ENCODE results near the gene HDAC4. TPM values are rescaled to one million over a fixed set of nuclear protein-coding genes. Genes with fewer than 3 reads are reported as not detected.

The HDAC4 gene
- polyA plus RNA-seq, 2 of the 4 experiments (the other 2 are of a cell fraction) = 8.6 to 10.4 TPM

DNA sequence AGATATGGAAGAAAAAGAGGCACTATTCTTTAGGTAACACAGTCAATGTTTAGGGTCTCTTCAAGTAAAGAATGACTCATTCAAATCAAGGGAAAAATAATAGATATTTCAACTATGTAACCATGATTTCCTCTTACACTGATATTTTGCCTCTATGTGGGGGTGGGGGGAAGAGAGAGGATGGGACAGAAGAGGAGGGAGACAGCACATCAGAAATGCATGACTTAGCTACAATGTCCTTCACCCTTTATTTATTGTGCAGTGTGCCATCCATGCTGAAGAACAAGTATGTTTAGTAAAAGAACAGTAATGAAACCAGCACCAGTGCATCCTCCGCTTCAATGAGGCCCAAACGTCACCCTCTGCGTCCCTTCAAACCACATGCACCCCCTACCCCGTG, 204.8 kb downstream of the HDAC4 start:
- DNase-seq (ENCODE audit: low read depth in 1 of 2, low spot score in 1 of 2) (no peak), ATAC-seq (no peak), FAIRE-seq (no peak)
- Histone ChIP-seq H3K9me3 (no peaks in the 10 kb centered on the region), H3K4me2 (no peak overlapping the region), H3K4me3 (no peak overlapping the region), H3K4me1 (no peaks in the 10 kb centered on the region), H3K27ac (no peak overlapping the region)
- CTCF ChIA-PET = interaction anchor here (1.5 kb wide), 1 partner anchor 52 kb away, joined by 3 read pairs; no protein-coding TSS in a partner anchor
- TF ChIP-seq CBX2 (IDR thresholded peaks at IDR 0.05; ENCODE audit: borderline replicate concordance, low read depth) (no peak), KDM5A (IDR thresholded peaks at IDR 0.05) (no peak), SMC3 (IDR thresholded peaks at IDR 0.05) (no peak), CHD2 (IDR thresholded peaks at IDR 0.05; ENCODE audit: low read length, partially characterized antibody) (no peak), MAZ (IDR thresholded peaks at IDR 0.05; ENCODE audit: borderline replicate concordance, low read depth, low read length) (no peak), MYC (IDR thresholded peaks at IDR 0.05; ENCODE audit: borderline replicate concordance, low read length) (no peak), BHLHE40 (IDR thresholded peaks at IDR 0.05; ENCODE audit: low read depth, low read length) (no peak), SREBF2 (IDR thresholded peaks at IDR 0.05) (no peak), CBX8 (IDR thresholded peaks at IDR 0.05) (no peak), ZNF302 (CRISPR knock-in tag; IDR thresholded peaks at IDR 0.05) (no peak), RCOR1 (IDR thresholded peaks at IDR 0.05; ENCODE audit: low read depth, low read length) (no peak), GATA3 (IDR thresholded peaks at IDR 0.05; ENCODE audit: borderline replicate concordance) (no peak), FOSL2 (IDR thresholded peaks at IDR 0.05) (no peak), FOSL2 (CRISPR knock-in tag; IDR thresholded peaks at IDR 0.05) (no peak), TP53 (CRISPR knock-in tag; IDR thresholded peaks at IDR 0.05) (no peak), EHF (CRISPR knock-in tag; IDR thresholded peaks at IDR 0.05) (no peak)
- TF ChIP-seq, protein P1, sequence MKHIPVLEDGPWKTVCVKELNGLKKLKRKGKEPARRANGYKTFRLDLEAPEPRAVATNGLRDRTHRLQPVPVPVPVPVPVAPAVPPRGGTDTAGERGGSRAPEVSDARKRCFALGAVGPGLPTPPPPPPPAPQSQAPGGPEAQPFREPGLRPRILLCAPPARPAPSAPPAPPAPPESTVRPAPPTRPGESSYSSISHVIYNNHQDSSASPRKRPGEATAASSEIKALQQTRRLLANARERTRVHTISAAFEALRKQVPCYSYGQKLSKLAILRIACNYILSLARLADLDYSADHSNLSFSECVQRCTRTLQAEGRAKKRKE (CRISPR knock-in tag; IDR thresholded peaks at IDR 0.05; ENCODE audit: low read depth) = no peak
- WGBS (ENCODE audit: missing lambda C conversion rate) = 81% methylated on average over 4 of the region's 4 CpGs
- POLR2A ChIA-PET = no interaction called here

- H3K9me3 ChIP-seq = no peaks in the 10 kb centered on the region
- no peak for FAIRE-seq
- CTCF ChIA-PET = interaction anchor here (1.0 kb wide), 1 partner anchor 55 kb away, joined by 3 read pairs; no protein-coding TSS in a partner anchor
- H3K4me1 ChIP-seq = no peaks in the 10 kb centered on the region
- ATAC-seq = no peak
- 92% methylated on average over 15 of the region's 15 CpGs for WGBS (ENCODE audit: missing lambda C conversion rate)
- H3K27ac ChIP-seq = no peak overlapping the region
- H3K4me2 ChIP-seq = no peak overlapping the region
- H3K4me3 ChIP-seq = no peak overlapping the region
- POLR2A ChIA-PET = no interaction called here
- DNase-seq (ENCODE audit: low read depth in 1 of 2, low spot score in 1 of 2) = no peak
- TF ChIP-seq JUN (IDR thresholded peaks at IDR 0.05) = no peak
- TF ChIP-seq RNF2 (IDR thresholded peaks at IDR 0.05; ENCODE audit: borderline replicate concordance, low read depth) = no peak
- no peak for TF ChIP-seq REST (IDR thresholded peaks at IDR 0.05)
Observed at GRCh38 chr2:239195318-239195871, 205.4 kb downstream of the HDAC4 start.

GRCh38 chr2:239194731-239195317, 206.0 kb downstream of the HDAC4 start:
- FAIRE-seq (no peak), DNase-seq (ENCODE audit: low read depth in 1 of 2, low spot score in 1 of 2) (no peak), ATAC-seq (no peak)
- Histone ChIP-seq H3K27ac (no peak overlapping the region), H3K4me1 (no peaks in the 10 kb centered on the region), H3K9me3 (no peaks in the 10 kb centered on the region), H3K4me3 (no peak overlapping the region), H3K4me2 (no peak overlapping the region)
- ChIA-PET CTCF (interaction anchor here (1.0 kb wide), 1 partner anchor 55 kb away, joined by 3 read pairs; no protein-coding TSS in a partner anchor), POLR2A (no interaction called here)
- WGBS (ENCODE audit: missing lambda C conversion rate) = 90% methylated on average over 18 of the region's 23 CpGs
- TF ChIP-seq SMC3 (IDR thresholded peaks at IDR 0.05) (no peak), MAX (IDR thresholded peaks at IDR 0.05) (no peak), EP300 (IDR thresholded peaks at IDR 0.05) (no peak), JUNB (IDR thresholded peaks at IDR 0.05) (no peak), TP53 (CRISPR knock-in tag; IDR thresholded peaks at IDR 0.05) (no peak), CBX8 (IDR thresholded peaks at IDR 0.05) (no peak), ZC3H11A (IDR thresholded peaks at IDR 0.05) (no peak), ZSCAN20 (CRISPR knock-in tag; IDR thresholded peaks at IDR 0.05) (no peak), NPAS2 (CRISPR knock-in tag; IDR thresholded peaks at IDR 0.05; ENCODE audit: borderline replicate concordance) (no peak), KDM1A (IDR thresholded peaks at IDR 0.05; ENCODE audit: low read depth) (no peak), NR3C1 (IDR thresholded peaks at IDR 0.05) (no peak), POLR2AphosphoS2 (conservative IDR thresholded peaks at IDR 0.05; ENCODE audit: low read length) (no peak), MAZ (IDR thresholded peaks at IDR 0.05; ENCODE audit: borderline replicate concordance, low read depth, low read length) (no peak), NFE2L2 (conservative IDR thresholded peaks at IDR 0.05; ENCODE audit: low read length) (no peak), HOXB5 (CRISPR knock-in tag; IDR thresholded peaks at IDR 0.05) (no peak), E2F6 (IDR thresholded peaks at IDR 0.05; ENCODE audit: borderline replicate concordance, low read depth) (no peak), BHLHE40 (IDR thresholded peaks at IDR 0.05; ENCODE audit: low read depth, low read length) (no peak)

All from A549 (cell line).